Endothelial cell of umbilical vein (primary cell): Measurements from ENCODE around the gene BIN1. TPM values are rescaled to one million over a fixed set of nuclear protein-coding genes. Genes with fewer than 3 reads are reported as not detected.

Experiments
- BruUV-seq: library from RNA; stranded (reverse); fragments of 400-500 nt; replicated peaks from 2 replicates; lab custom pipeline; 2021; lab: Mats Ljungman, UMichigan
- CTCF ChIA-PET: fragments of 300-600, 350-600 bp; sonication (Branson Sonifier 250); formaldehyde crosslinking; loops from one replicate; lab custom pipeline; 2021; ENCODE audit warnings: antibody characterized with exemption, inconsistent platforms; lab: Charles Lee
- POLR2A ChIA-PET: fragments of 300-600, 350-600 bp; sonication (Branson Sonifier 250); formaldehyde crosslinking; loops from one replicate; lab custom pipeline; 2021; ENCODE audit warnings: antibody characterized with exemption, inconsistent platforms; lab: Charles Lee
- DNase-seq: peaks from one replicate; pipeline ENCODE4 v3.0.0-alpha.2; 2011; ENCODE audit warnings: low read depth, low spot score
- FAIRE-seq: peaks from 2 replicates; lab custom pipeline; 2011; peaks lifted over from hg19 to GRCh38; lab: Jason Lieb, UNC
- H2AFZ ChIP-seq: 2 replicates; pipeline ENCODE4 v1.6.0; 2012; ENCODE audit warnings: low read depth, low read length, control low read depth, inconsistent platforms
- H3K27ac ChIP-seq: 2 replicates; pipeline ENCODE4 v1.5.1; 2011; ENCODE audit warnings: low read depth, mild to moderate bottlenecking, control low read depth, low read length, moderate library complexity; ENCODE audit not compliant: insufficient read depth
- H3K27me3 ChIP-seq, 2 experiments: 2 replicates each; pipeline versions ENCODE4 v1.6.0 to v1.6.1; 2011; ENCODE audit warnings: low read length in 2 of 2, mixed read lengths in 1 of 2; ENCODE audit not compliant: control insufficient read depth in 2 of 2, insufficient read depth in 2 of 2
- H3K36me3 ChIP-seq, 2 experiments: 2 replicates in 1 of 2; 3 replicates in 1 of 2; pipeline ENCODE4 v1.5.1; 2011; ENCODE audit warnings: low read length in 2 of 2, mild to moderate bottlenecking in 1 of 2, moderate library complexity in 1 of 2; ENCODE audit not compliant: control insufficient read depth in 2 of 2, insufficient read depth in 2 of 2; ENCODE audit errors: extremely low read depth in 1 of 2
- H3K4me1 ChIP-seq: 3 replicates; pipeline ENCODE4 v1.5.1; 2011; ENCODE audit warnings: mild to moderate bottlenecking, low read length; ENCODE audit not compliant: control insufficient read depth, insufficient read depth; ENCODE audit errors: extremely low read depth
- H3K4me2 ChIP-seq: 2 replicates; pipeline ENCODE4 v1.6.1; 2011; ENCODE audit warnings: low read length, control low read depth, mixed read lengths; ENCODE audit not compliant: insufficient read depth
- H3K4me3 ChIP-seq, 3 experiments: fragments of 200-600 bp in 1 of 3; sonication (generic), shearing (Covaris generic) in 1 of 3; replicated peaks in 1 of 3; 2 replicates each; pipeline ENCODE4 v1.5.1; 2011 to 2016; ENCODE audit warnings: control low read depth in 3 of 3, low read length in 3 of 3, mild to moderate bottlenecking in 2 of 3, inconsistent platforms in 1 of 3, low read depth in 1 of 3, moderate library complexity in 1 of 3; ENCODE audit not compliant: insufficient read depth in 1 of 3
- H3K79me2 ChIP-seq: 2 replicates; pipeline ENCODE4 v1.6.0; 2012; ENCODE audit warnings: low read length, inconsistent platforms; ENCODE audit not compliant: control insufficient read depth, insufficient read depth
- H3K9ac ChIP-seq: replicated peaks from 2 replicates; pipeline ENCODE3; 2011; ENCODE audit warnings: low read length, control low read depth; ENCODE audit not compliant: insufficient read depth; ENCODE audit errors: extremely low read depth
- H3K9me1 ChIP-seq: replicated peaks from 3 replicates; pipeline ENCODE4 v1.6.0; 2011; ENCODE audit warnings: mild to moderate bottlenecking, low read length; ENCODE audit not compliant: control insufficient read depth, insufficient read depth; ENCODE audit errors: extremely low read depth
- H3K9me3 ChIP-seq: replicated peaks from 2 replicates; pipeline ENCODE4 v1.5.1; 2012; ENCODE audit warnings: low read length, inconsistent platforms; ENCODE audit not compliant: control insufficient read depth, insufficient read depth
- H4K20me1 ChIP-seq: replicated peaks from 2 replicates; pipeline ENCODE3; 2011; ENCODE audit warnings: mild to moderate bottlenecking, low read length; ENCODE audit not compliant: control insufficient read depth, insufficient read depth; ENCODE audit errors: extremely low read depth
- CTCF ChIP-seq, 2 donors: IDR thresholded peaks; 1 replicate in 1 of 2; 2 replicates in 1 of 2; pipeline ENCODE4 v1.5.1; 2011; ENCODE audit warnings: low read length in 2 of 2, mild to moderate bottlenecking in 2 of 2, moderate library complexity in 2 of 2, control low read depth in 1 of 2, inconsistent platforms in 1 of 2, low read depth in 1 of 2; ENCODE audit not compliant: insufficient read depth in 1 of 2; ENCODE audit errors: extremely low read depth in 1 of 2
- EZH2 ChIP-seq: IDR thresholded peaks from 2 replicates; pipeline ENCODE4 v1.6.1; 2012; ENCODE audit warnings: borderline replicate concordance, low read depth, mild to moderate bottlenecking, moderate library complexity, low read length, inconsistent platforms; ENCODE audit not compliant: severe bottlenecking
- FOS ChIP-seq: IDR thresholded peaks from 2 replicates; pipeline ENCODE4 v1.6.1; 2011; ENCODE audit warnings: mild to moderate bottlenecking, low read length, moderate library complexity, borderline replicate concordance; ENCODE audit not compliant: insufficient read depth
- GATA2 ChIP-seq: IDR thresholded peaks from 2 replicates; pipeline ENCODE4 v1.7.0; 2011; ENCODE audit warnings: low read depth, mild to moderate bottlenecking, moderate library complexity, mixed read lengths, low read length; ENCODE audit not compliant: insufficient read length, insufficient read depth
- JUN ChIP-seq: IDR thresholded peaks from 2 replicates; pipeline ENCODE4 v1.6.1; 2011; ENCODE audit warnings: borderline replicate concordance, low read depth; ENCODE audit not compliant: insufficient read length, insufficient read depth
- MAX ChIP-seq: IDR thresholded peaks from 2 replicates; pipeline ENCODE4 v1.6.1; 2011; ENCODE audit not compliant: insufficient read depth, insufficient read length
- MYC ChIP-seq: IDR thresholded peaks from one replicate; pipeline ENCODE4 v1.6.1; 2011; ENCODE audit warnings: mild to moderate bottlenecking, low read depth, low read length
- POLR2A ChIP-seq: IDR thresholded peaks from 2 replicates; pipeline ENCODE4 v1.6.1; 2012; ENCODE audit warnings: low read depth, mild to moderate bottlenecking, control low read depth, low read length
- POLR2AphosphoS5 ChIP-seq: IDR thresholded peaks from 2 replicates; pipeline ENCODE4 v1.6.1; 2012; ENCODE audit warnings: low read depth, mild to moderate bottlenecking, control low read depth, low read length, moderate library complexity; ENCODE audit not compliant: insufficient read depth
- dilution Hi-C: fragments of 300-500 bp; cut with MboI; formaldehyde crosslinking; loops from one replicate; pipeline ENCODE4 v1.15.0; 2019; ENCODE audit warnings: low sequenced_read_pairs; ENCODE audit not compliant: extremely low pct_ligation_motif_present
- intact Hi-C: fragments of 100-400 bp; cut with micrococcal nuclease; formaldehyde crosslinking; loops from one replicate; pipeline ENCODE4 v1.10.0; 2022
- polyA plus RNA-seq, 4 experiments: library from polyadenylated mRNA; depleted of rRNA in 3 of 4; stranded (reverse) in 3 of 4; unstranded in 1 of 4; fragments of >200 nt; gene quantifications; 2 replicates each; pipeline versions ENCODE4 v1.2.1 to v1.2.3, GENCODE V29; 2011 to 2012; ENCODE audit warnings: missing spikeins in 1 of 4
- total RNA-seq: library from RNA; stranded (reverse); gene quantifications from 2 replicates; pipeline ENCODE4 v1.2.3, GENCODE V29; 2021

Gene BIN1
- total and polyA plus RNA-seq, 2 donors (not counting 3 experiments of a cell fraction or from before 2014, with no cell fraction given) = 26.3 to 36.9 TPM

GRCh38 chr2:126999106-126999756 is 107.7 kb downstream of the BIN1 start:
- Histone ChIP-seq H3K27me3 (peaks cover 0 to 2% of the 10 kb centered on the region in 2 experiments), H3K4me2 (no peak overlapping the region), H3K27ac (no peak overlapping the region), H3K9me1 (no peaks in the 10 kb centered on the region), H2AFZ (no peak overlapping the region), H3K9me3 (no peaks in the 10 kb centered on the region), H3K4me1 (no peaks in the 10 kb centered on the region), H4K20me1 (no peaks in the 10 kb centered on the region), H3K36me3 (no peaks in the 10 kb centered on the region), H3K9ac (no peak overlapping the region), H3K4me3 (no peak overlapping the region), H3K79me2 (no peaks in the 10 kb centered on the region)
- BruUV-seq = no TSS peak
- dilution Hi-C loops (no loop called here), intact Hi-C loops (no loop called here)
- FAIRE-seq (no peak), DNase-seq (no peak)
- ChIA-PET CTCF (no interaction called here), POLR2A (no interaction called here)
- TF ChIP-seq EZH2 (no peak), POLR2AphosphoS5 (no peak), FOS (no peak), POLR2A (no peak), CTCF (IDR thresholded peaks at IDR 0.05; ENCODE audit: extremely low read depth in 1 of 2, insufficient read depth in 1 of 2, low read depth in 1 of 2, low read length in 2 of 2) (no peak), MYC (no peak), MAX (no peak), JUN (no peak), GATA2 (no peak)
